HepG2 (cell line): ENCODE data around the gene POU2F2. TPM values are rescaled to one million over a fixed set of nuclear protein-coding genes. Genes with fewer than 3 reads are reported as not detected.

Experiments used
- ATAC-seq: fragments of 200-7000 bp; cut with Tn5 transposase; 3 replicates; pipeline ENCODE4 v1.9.1; 2020; ENCODE audit warnings: mild to moderate bottlenecking, moderate library complexity
- BruUV-seq: library from RNA; stranded (reverse); fragments of 400-500 nt; replicated peaks from 2 replicates; lab custom pipeline; 2021; lab: Mats Ljungman, UMichigan
- CTCF ChIA-PET: fragments of 300-600 bp; formaldehyde crosslinking; extraction: SDS; loops from one replicate; lab custom pipeline; 2021; ENCODE audit warnings: low total read pairs, inconsistent platforms, low intra/inter-chr PET ratio; lab: Yijun Ruan, JAX
- POLR2A ChIA-PET: fragments of 350-600 bp; sonication (Branson Sonifier 250); formaldehyde crosslinking; loops from one replicate; lab custom pipeline; 2020; ENCODE audit warnings: antibody characterized with exemption, inconsistent platforms; lab: Yijun Ruan, JAX
- DNase-seq: peaks from one replicate; pipeline ENCODE4 v3.0.0-alpha.2; 2015; ENCODE audit warnings: low spot score
- FAIRE-seq: peaks from 3 replicates; lab custom pipeline; 2011; peaks lifted over from hg19 to GRCh38; lab: Jason Lieb, UNC
- H2AFZ ChIP-seq: one replicate; pipeline ENCODE4 v1.6.1; 2011; ENCODE audit warnings: low read length, inconsistent platforms
- H3K27ac ChIP-seq: fragments of 300-600 bp; 3 replicates; pipeline ENCODE4 v1.8.0; 2011; ENCODE audit warnings: mixed run types, mild to moderate bottlenecking, mixed read lengths, low read length, inconsistent platforms; ENCODE audit not compliant: insufficient read depth; ENCODE audit errors: extremely low read length
- H3K27me3 ChIP-seq, 2 experiments: fragments of 200-600 bp in 1 of 2; 2 replicates in 1 of 2; 3 replicates in 1 of 2; pipeline versions ENCODE4 v1.6.0 to v1.8.0; 2011; ENCODE audit warnings: low read length in 2 of 2, mild to moderate bottlenecking in 2 of 2, moderate library complexity in 2 of 2, inconsistent platforms in 1 of 2; ENCODE audit not compliant: insufficient read depth in 2 of 2, control insufficient read depth in 1 of 2
- H3K36me3 ChIP-seq, 2 experiments: fragments of 200-600 bp in 1 of 2; replicated peaks in 1 of 2; 2 replicates in 1 of 2; 3 replicates in 1 of 2; pipeline versions ENCODE4 v1.5.1 to v1.8.0; 2011; ENCODE audit warnings: low read length in 2 of 2, inconsistent platforms in 1 of 2; ENCODE audit not compliant: insufficient read depth in 2 of 2, control insufficient read depth in 1 of 2
- H3K4me1 ChIP-seq: 2 replicates; pipeline ENCODE4 v1.5.1; 2012; ENCODE audit warnings: low read length, inconsistent platforms; ENCODE audit not compliant: insufficient read depth
- H3K4me2 ChIP-seq: 2 replicates; pipeline ENCODE4 v1.6.0; 2011; ENCODE audit warnings: low read depth, low read length, inconsistent platforms
- H3K4me3 ChIP-seq, 3 experiments: fragments of 200-600 bp in 1 of 3; sonication (generic), shearing (Covaris generic) in 1 of 3; replicated peaks in 1 of 3; 2 replicates each; pipeline ENCODE4 v1.5.1; 2011 to 2016; ENCODE audit warnings: low read length in 3 of 3, inconsistent platforms in 2 of 3, low read depth in 2 of 3, mild to moderate bottlenecking in 2 of 3, control low read depth in 1 of 3, mixed read lengths in 1 of 3; ENCODE audit not compliant: insufficient read depth in 1 of 3
- H3K79me2 ChIP-seq: one replicate; pipeline ENCODE4 v1.6.1; 2011; ENCODE audit warnings: low read length, inconsistent platforms; ENCODE audit not compliant: insufficient read depth
- H3K9ac ChIP-seq: 2 replicates; pipeline ENCODE4 v1.6.0; 2011; ENCODE audit warnings: mild to moderate bottlenecking, low read depth, low read length, inconsistent platforms; ENCODE audit not compliant: insufficient read depth
- H3K9me3 ChIP-seq: 2 replicates; pipeline ENCODE4 v1.5.1; 2012; ENCODE audit warnings: mild to moderate bottlenecking, low read length
- H4K20me1 ChIP-seq: 2 replicates; pipeline ENCODE4 v1.6.0; 2011; ENCODE audit warnings: inconsistent platforms, mild to moderate bottlenecking, low read length, moderate library complexity; ENCODE audit not compliant: insufficient read depth
- ARNT2 ChIP-seq: sonication (generic); formaldehyde crosslinking; IDR thresholded peaks from 2 replicates; pipeline ENCODE4 v1.8.0; 2022; ENCODE audit warnings: mild to moderate bottlenecking, low read depth, missing genetic modification reagents, moderate library complexity
- CAMTA2 ChIP-seq: sonication (generic); formaldehyde crosslinking; IDR thresholded peaks from 2 replicates; pipeline ENCODE4 v1.4.0; 2020; ENCODE audit warnings: mild to moderate bottlenecking, missing genetic modification reagents, borderline replicate concordance
- HES4 ChIP-seq: sonication (generic); formaldehyde crosslinking; IDR thresholded peaks from 2 replicates; pipeline ENCODE4 v1.9.0; 2021; ENCODE audit warnings: mild to moderate bottlenecking, missing genetic modification reagents, borderline replicate concordance
- IRX3 ChIP-seq: sonication (generic); formaldehyde crosslinking; IDR thresholded peaks from 2 replicates; pipeline ENCODE4 v1.8.1; 2023; ENCODE audit warnings: mild to moderate bottlenecking, low read depth, missing genetic modification reagents, borderline replicate concordance
- JARID2 ChIP-seq: sonication (generic); formaldehyde crosslinking; IDR thresholded peaks from 2 replicates; pipeline ENCODE4 v1.8.1; 2023; ENCODE audit warnings: missing genetic modification reagents, inconsistent platforms; ENCODE audit not compliant: insufficient replicate concordance
- KLF11 ChIP-seq: IDR thresholded peaks from 2 replicates; pipeline ENCODE4 v1.6.1; 2016; ENCODE audit warnings: missing compliant biosample characterization
- MAX ChIP-seq: IDR thresholded peaks from 2 replicates; pipeline ENCODE4 v1.6.1; 2012; ENCODE audit warnings: inconsistent platforms
- ONECUT2 ChIP-seq: sonication (generic); formaldehyde crosslinking; IDR thresholded peaks from 2 replicates; pipeline ENCODE4 v1.4.0; 2020; ENCODE audit warnings: missing genetic modification reagents
- PHF21A ChIP-seq: sonication (generic); formaldehyde crosslinking; IDR thresholded peaks from 2 replicates; pipeline ENCODE4 v1.5.0; 2020; ENCODE audit warnings: mild to moderate bottlenecking, missing genetic modification reagents
- SP4 ChIP-seq: sonication (generic); formaldehyde crosslinking; IDR thresholded peaks from 2 replicates; pipeline ENCODE4 v1.8.1; 2023; ENCODE audit warnings: mild to moderate bottlenecking, missing genetic modification reagents
- TEAD3 ChIP-seq: optimal IDR thresholded peaks from 2 replicates; pipeline ENCODE3; 2016; ENCODE audit warnings: borderline replicate concordance
- ZMAT3 ChIP-seq: sonication (generic); formaldehyde crosslinking; conservative IDR thresholded peaks from 2 replicates; pipeline ENCODE4 v1.7.0; 2021; ENCODE audit warnings: missing genetic modification reagents
- ZNF3 ChIP-seq: IDR thresholded peaks from 2 replicates; pipeline ENCODE4 v1.7.0; 2017; ENCODE audit warnings: inconsistent platforms
- ZNF333 ChIP-seq: sonication (generic); formaldehyde crosslinking; IDR thresholded peaks from 2 replicates; pipeline ENCODE4 v1.4.0; 2020; ENCODE audit warnings: mild to moderate bottlenecking, missing genetic modification reagents, borderline replicate concordance
- ZNF414 ChIP-seq: sonication (generic); formaldehyde crosslinking; IDR thresholded peaks from 2 replicates; pipeline ENCODE4 v1.5.0; 2020; ENCODE audit warnings: missing genetic modification reagents
- WGBS: methylation state at CpG from one replicate; pipeline ENCODE4 v1.1.6; 2017; ENCODE audit warnings: low lambda C conversion rate; 5-methylcytosine and 5-hydroxymethylcytosine counted together
- in situ Hi-C: cut with HindIII; loops from 2 replicates; pipeline ENCODE4 v1.10.0; 2017; ENCODE audit warnings: low pct_unique_long_range_greater_than_20kb; ENCODE audit not compliant: extremely low pct_ligation_motif_present
- intact Hi-C: fragments of 100-400 bp; cut with micrococcal nuclease; formaldehyde crosslinking; loops from one replicate; pipeline ENCODE4 v1.10.0; 2022; ENCODE audit not compliant: unreplicated experiment
- polyA plus RNA-seq, 8 experiments: library from polyadenylated mRNA; depleted of rRNA in 3 of 8; stranded (reverse) in 7 of 8; unstranded in 1 of 8; fragments of >200 nt; fragmentation: Illumina TruSeq in 4 of 8; extraction: Trizol in 4 of 8; gene quantifications; 2 replicates each; pipeline versions ENCODE4 v1.2.1 to v1.2.3, GENCODE V29; 2011 to 2016; ENCODE audit warnings: low read depth in 4 of 8, missing spikeins in 1 of 8, mixed read lengths in 1 of 8; ENCODE audit not compliant: insufficient read depth in 1 of 8
- total RNA-seq, 5 experiments: library from RNA; depleted of rRNA; stranded (reverse); fragments of >200 nt; fragmentation: Illumina TruSeq; extraction: Trizol; gene quantifications; 2 replicates each; pipeline ENCODE4 v1.2.3, GENCODE V29; 2016; ENCODE audit warnings: low read depth in 1 of 5
- TF ChIP-seq, protein P1 (sequence below): sonication (generic); formaldehyde crosslinking; IDR thresholded peaks from 2 replicates; pipeline ENCODE4 v1.5.0; 2020; ENCODE audit warnings: mild to moderate bottlenecking, missing genetic modification reagents
- TF ChIP-seq, protein P2 (sequence below): sonication (generic); formaldehyde crosslinking; IDR thresholded peaks from 2 replicates; pipeline ENCODE4 v1.8.0; 2022; ENCODE audit warnings: low read depth, missing genetic modification reagents

The POU2F2 gene
- total and polyA plus RNA-seq, 2 of the 13 experiments (the other 11 are each of a cell fraction or from before 2014, with no cell fraction given) = 0.09 to 0.17 TPM

- TF ChIP-seq KLF11 (CRISPR knock-in tag) = no peak
- no peak for TF ChIP-seq HES4 (CRISPR knock-in tag)
- TF ChIP-seq TEAD3 (CRISPR knock-in tag) = no peak
- TF ChIP-seq, all 625 proteins: peak for 0
Observed at GRCh38 chr19:42078058-42078457, 54.2 kb downstream of the POU2F2 start (continued).

- no TSS peak for BruUV-seq
- in situ Hi-C loops (no loop called here), intact Hi-C loops (no loop called here)
- no peaks in the 10 kb centered on the region; a peak in 1 of 5 replicates for H3K27me3 ChIP-seq
- H3K27ac ChIP-seq = peak overlapping the region; percentile 62
- H3K4me2 ChIP-seq = peak overlapping the region; percentile 85
- peak overlapping the region; percentile 93 for H3K9ac ChIP-seq
- 1% methylated on average over 13 of the region's 33 CpGs for WGBS
- POLR2A ChIA-PET = interaction anchor here (0.6 to 1.5 kb wide), 11 partner anchors 10 to 1070 kb away, joined by 3 to 8 read pairs (median 4); partner anchors contain the start of genes GSK3A and RPS19
- H3K36me3 ChIP-seq = peaks cover 24 to 26% of the 10 kb centered on the region in 2 experiments; a peak in 4 of 5 replicates
- H3K4me1 ChIP-seq = peaks cover 32% of the 10 kb centered on the region
- H3K4me3 ChIP-seq = peak overlapping the region; percentile 88 to 96 (median 93)
- ATAC-seq = no peak
- H4K20me1 ChIP-seq = peaks cover 18% of the 10 kb centered on the region
- no peak for FAIRE-seq
- peaks cover 22% of the 10 kb centered on the region for H3K79me2 ChIP-seq
- no peak for DNase-seq
- H3K9me3 ChIP-seq = no peaks in the 10 kb centered on the region
- CTCF ChIA-PET = no interaction called here
- no peak overlapping the region for H2AFZ ChIP-seq
- no peak for TF ChIP-seq JARID2
- 0 out of 2 replicates have a peak, but pooled peaks have one; percentile 13 for TF ChIP-seq PHF21A (CRISPR knock-in tag)
- TF ChIP-seq ZNF333 (CRISPR knock-in tag) = 0 out of 2 replicates have a peak, but pooled peaks have one; percentile 29
- TF ChIP-seq, protein P1, sequence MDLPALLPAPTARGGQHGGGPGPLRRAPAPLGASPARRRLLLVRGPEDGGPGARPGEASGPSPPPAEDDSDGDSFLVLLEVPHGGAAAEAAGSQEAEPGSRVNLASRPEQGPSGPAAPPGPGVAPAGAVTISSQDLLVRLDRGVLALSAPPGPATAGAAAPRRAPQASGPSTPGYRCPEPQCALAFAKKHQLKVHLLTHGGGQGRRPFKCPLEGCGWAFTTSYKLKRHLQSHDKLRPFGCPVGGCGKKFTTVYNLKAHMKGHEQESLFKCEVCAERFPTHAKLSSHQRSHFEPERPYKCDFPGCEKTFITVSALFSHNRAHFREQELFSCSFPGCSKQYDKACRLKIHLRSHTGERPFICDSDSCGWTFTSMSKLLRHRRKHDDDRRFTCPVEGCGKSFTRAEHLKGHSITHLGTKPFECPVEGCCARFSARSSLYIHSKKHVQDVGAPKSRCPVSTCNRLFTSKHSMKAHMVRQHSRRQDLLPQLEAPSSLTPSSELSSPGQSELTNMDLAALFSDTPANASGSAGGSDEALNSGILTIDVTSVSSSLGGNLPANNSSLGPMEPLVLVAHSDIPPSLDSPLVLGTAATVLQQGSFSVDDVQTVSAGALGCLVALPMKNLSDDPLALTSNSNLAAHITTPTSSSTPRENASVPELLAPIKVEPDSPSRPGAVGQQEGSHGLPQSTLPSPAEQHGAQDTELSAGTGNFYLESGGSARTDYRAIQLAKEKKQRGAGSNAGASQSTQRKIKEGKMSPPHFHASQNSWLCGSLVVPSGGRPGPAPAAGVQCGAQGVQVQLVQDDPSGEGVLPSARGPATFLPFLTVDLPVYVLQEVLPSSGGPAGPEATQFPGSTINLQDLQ (CRISPR knock-in tag) = peak; percentile 62; the same call in 1 of the 2 replicates
- TF ChIP-seq ARNT2 (CRISPR knock-in tag) = 0 out of 2 replicates have a peak, but pooled peaks have one; percentile 32
- TF ChIP-seq, protein P2, sequence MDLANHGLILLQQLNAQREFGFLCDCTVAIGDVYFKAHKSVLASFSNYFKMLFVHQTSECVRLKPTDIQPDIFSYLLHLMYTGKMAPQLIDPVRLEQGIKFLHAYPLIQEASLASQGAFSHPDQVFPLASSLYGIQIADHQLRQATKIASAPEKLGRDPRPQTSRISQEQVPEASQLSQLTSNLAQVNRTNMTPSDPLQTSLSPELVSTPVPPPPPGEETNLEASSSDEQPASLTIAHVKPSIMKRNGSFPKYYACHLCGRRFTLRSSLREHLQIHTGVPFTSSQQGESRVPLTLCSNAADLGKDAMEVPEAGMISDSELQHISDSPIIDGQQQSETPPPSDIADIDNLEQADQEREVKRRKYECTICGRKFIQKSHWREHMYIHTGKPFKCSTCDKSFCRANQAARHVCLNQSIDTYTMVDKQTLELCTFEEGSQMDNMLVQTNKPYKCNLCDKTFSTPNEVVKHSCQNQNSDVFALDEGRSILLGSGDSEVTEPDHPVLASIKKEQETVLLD (CRISPR knock-in tag) = peak; percentile 48; the same call in 1 of the 2 replicates
- TF ChIP-seq ZMAT3 = 0 out of 2 replicates have a peak, but pooled peaks have one; percentile 5
- TF ChIP-seq CAMTA2 (CRISPR knock-in tag) = no peak
- TF ChIP-seq ZNF3 (CRISPR knock-in tag) = no peak
- peak; percentile 61; the same call in 1 of the 2 replicates for TF ChIP-seq HES4 (CRISPR knock-in tag)
- TF ChIP-seq SP4 (CRISPR knock-in tag) = no peak
- TF ChIP-seq IRX3 (CRISPR knock-in tag) = 0 out of 2 replicates have a peak, but pooled peaks have one; percentile 15
- TF ChIP-seq ZNF414 = 0 out of 2 replicates have a peak, but pooled peaks have one; percentile 9
- TF ChIP-seq MAX = peak; percentile 53; the same call in 1 of the 2 replicates
- TF ChIP-seq ONECUT2 (CRISPR knock-in tag) = peak; percentile 60; the same call in 1 of the 2 replicates
Observed at GRCh38 chr19:42076380-42076944, 55.8 kb downstream of the POU2F2 start.
